Esophagus muscularis mucosa (tissue), 4 donors: ENCODE data around the gene TBC1D5.

Experiments
- CTCF ChIP-seq, 3 experiments: fragments of 200-600 bp in 2 of 3; fragments of 450-650 bp in 1 of 3; sonication (generic) in 2 of 3; IDR thresholded peaks; one replicate each; pipeline ENCODE4 v1.5.1; 2017 to 2019; ENCODE audit warnings: antibody characterized with exemption in 3 of 3, mild to moderate bottlenecking in 2 of 3, moderate library complexity in 1 of 3
- EP300 ChIP-seq: sonication (generic); formaldehyde crosslinking; IDR thresholded peaks from one replicate; pipeline ENCODE4 v1.6.1; 2017; ENCODE audit warnings: antibody characterized with exemption
- POLR2A ChIP-seq: fragments of 450-650 bp; IDR thresholded peaks from one replicate; pipeline ENCODE4 v1.6.1; 2017; ENCODE audit warnings: antibody characterized with exemption, moderate library complexity, mild to moderate bottlenecking, low read depth
- POLR2AphosphoS5 ChIP-seq, 2 donors: sonication (generic); formaldehyde crosslinking; IDR thresholded peaks; one replicate each; pipeline ENCODE4 v1.6.1; 2017; ENCODE audit warnings: antibody characterized with exemption in 2 of 2

GRCh38 chr3:17444865-17445264 lies 297.6 kb downstream of the TBC1D5 start:
- TF ChIP-seq CTCF (IDR thresholded peaks at IDR 0.05) (no peak), POLR2A (no peak), POLR2AphosphoS5 (IDR thresholded peaks at IDR 0.05) (no peak), EP300 (no peak)
